Effector memory CD4-positive, alpha-beta T cell (primary cell): ENCODE results near the gene CFAP61.

ENCODE experiments used
- DNase-seq, 3 donors: peaks; one replicate each; pipeline ENCODE4 v3.0.0-alpha.2; 2020
- H3K27ac ChIP-seq: 2 replicates; pipeline ENCODE4 v1.7.0; 2013; ENCODE audit warnings: mild to moderate bottlenecking, low read length, moderate library complexity; ENCODE audit not compliant: insufficient read depth, poor library complexity, severe bottlenecking
- H3K27me3 ChIP-seq: replicated peaks from 2 replicates; pipeline ENCODE4 v1.7.0; 2013; ENCODE audit warnings: mild to moderate bottlenecking, low read length; ENCODE audit not compliant: insufficient read depth, control insufficient read depth, poor library complexity, severe bottlenecking
- H3K36me3 ChIP-seq: 2 replicates; pipeline ENCODE4 v1.7.0; 2013; ENCODE audit warnings: mild to moderate bottlenecking, low read length, moderate library complexity; ENCODE audit not compliant: control insufficient read depth, insufficient read depth
- H3K4me1 ChIP-seq: 2 replicates; pipeline ENCODE4 v1.7.0; 2013; ENCODE audit warnings: low read length, mild to moderate bottlenecking; ENCODE audit not compliant: control insufficient read depth, insufficient read depth, poor library complexity, severe bottlenecking
- H3K4me3 ChIP-seq: 2 replicates; pipeline ENCODE4 v1.7.0; 2013; ENCODE audit warnings: low read length, low read depth, mild to moderate bottlenecking; ENCODE audit not compliant: insufficient read depth, poor library complexity, severe bottlenecking
- H3K9me3 ChIP-seq: 2 replicates; pipeline ENCODE4 v1.7.0; 2013; ENCODE audit warnings: mild to moderate bottlenecking, low read length, moderate library complexity; ENCODE audit not compliant: control insufficient read depth

CFAP61 gene

GRCh38 chr20:20274821-20275220, 222.5 kb downstream of the CFAP61 start:
- Histone ChIP-seq H3K36me3 (no peaks in the 10 kb centered on the region), H3K27ac (no peak overlapping the region), H3K4me3 (no peak overlapping the region), H3K4me1 (no peaks in the 10 kb centered on the region), H3K9me3 (no peaks in the 10 kb centered on the region), H3K27me3 (no peaks in the 10 kb centered on the region)
- DNase-seq: no peak

- no peaks in the 10 kb centered on the region for H3K4me1 ChIP-seq
- H3K27me3 ChIP-seq: no peaks in the 10 kb centered on the region
- no peaks in the 10 kb centered on the region for H3K9me3 ChIP-seq
- H3K4me3 ChIP-seq: no peak overlapping the region
- no peak for DNase-seq
- H3K36me3 ChIP-seq: no peaks in the 10 kb centered on the region
- H3K27ac ChIP-seq: no peak overlapping the region
These were observed 223.3 kb downstream of the CFAP61 start for GRCh38 chr20:20275636-20276035.

GRCh38 chr20:20276811-20277530, 224.6 kb downstream of the CFAP61 start:
- no peak for DNase-seq
- H3K27ac ChIP-seq: no peak overlapping the region
- no peak overlapping the region for H3K4me3 ChIP-seq
- H3K27me3 ChIP-seq: no peaks in the 10 kb centered on the region
- no peaks in the 10 kb centered on the region for H3K9me3 ChIP-seq
- no peaks in the 10 kb centered on the region for H3K4me1 ChIP-seq
- H3K36me3 ChIP-seq: no peaks in the 10 kb centered on the region

- Histone ChIP-seq H3K4me3 (no peak overlapping the region), H3K27me3 (no peaks in the 10 kb centered on the region), H3K36me3 (no peaks in the 10 kb centered on the region), H3K9me3 (no peaks in the 10 kb centered on the region), H3K27ac (no peak overlapping the region), H3K4me1 (no peaks in the 10 kb centered on the region)
- no peak for DNase-seq
These were observed 225.6 kb downstream of the CFAP61 start for GRCh38 chr20:20277894-20278335.

- H3K4me3 ChIP-seq: no peak overlapping the region
- no peak overlapping the region for H3K27ac ChIP-seq
- DNase-seq: no peak
- no peaks in the 10 kb centered on the region for H3K9me3 ChIP-seq
- no peaks in the 10 kb centered on the region for H3K36me3 ChIP-seq
- no peaks in the 10 kb centered on the region for H3K4me1 ChIP-seq
- H3K27me3 ChIP-seq: no peaks in the 10 kb centered on the region
These were observed 233.7 kb downstream of the CFAP61 start for GRCh38 chr20:20286061-20286460.

- Histone ChIP-seq H3K36me3 (no peaks in the 10 kb centered on the region), H3K9me3 (no peaks in the 10 kb centered on the region), H3K27ac (no peak overlapping the region), H3K4me1 (no peaks in the 10 kb centered on the region), H3K27me3 (no peaks in the 10 kb centered on the region), H3K4me3 (no peak overlapping the region)
- no peak for DNase-seq
These were observed 237.0 kb downstream of the CFAP61 start for GRCh38 chr20:20289331-20289730.

- no peaks in the 10 kb centered on the region for H3K9me3 ChIP-seq
- no peak overlapping the region for H3K27ac ChIP-seq
These were observed 240.1 kb downstream of the CFAP61 start for GRCh38 chr20:20292472-20292871.

GRCh38 chr20:20293141-20293540, 240.8 kb downstream of the CFAP61 start:
- no peaks in the 10 kb centered on the region for H3K36me3 ChIP-seq
- no peak overlapping the region for H3K27ac ChIP-seq
- no peaks in the 10 kb centered on the region for H3K4me1 ChIP-seq
- H3K4me3 ChIP-seq: no peak overlapping the region
- no peaks in the 10 kb centered on the region for H3K27me3 ChIP-seq
- no peaks in the 10 kb centered on the region for H3K9me3 ChIP-seq
- DNase-seq: no peak

More at GRCh38 chr20:20292472-20292871, 240.1 kb downstream of the CFAP61 start:
- no peak for DNase-seq
- Histone ChIP-seq H3K4me3 (no peak overlapping the region), H3K36me3 (no peaks in the 10 kb centered on the region), H3K27me3 (no peaks in the 10 kb centered on the region), H3K4me1 (no peaks in the 10 kb centered on the region)

GRCh38 chr20:20293691-20294385, 241.5 kb downstream of the CFAP61 start:
- Histone ChIP-seq H3K36me3 (no peaks in the 10 kb centered on the region), H3K4me1 (no peaks in the 10 kb centered on the region), H3K27me3 (no peaks in the 10 kb centered on the region), H3K27ac (no peak overlapping the region), H3K9me3 (no peaks in the 10 kb centered on the region), H3K4me3 (no peak overlapping the region)
- no peak for DNase-seq
